ENCODE measurements around the gene EIF2AK3.
"Not testable (repeated sequence)": the region's sequence is repeated elsewhere in the genome, so short reads cannot be mapped to it uniquely, and the experiment has no call there.

The EIF2AK3 gene

DNA sequence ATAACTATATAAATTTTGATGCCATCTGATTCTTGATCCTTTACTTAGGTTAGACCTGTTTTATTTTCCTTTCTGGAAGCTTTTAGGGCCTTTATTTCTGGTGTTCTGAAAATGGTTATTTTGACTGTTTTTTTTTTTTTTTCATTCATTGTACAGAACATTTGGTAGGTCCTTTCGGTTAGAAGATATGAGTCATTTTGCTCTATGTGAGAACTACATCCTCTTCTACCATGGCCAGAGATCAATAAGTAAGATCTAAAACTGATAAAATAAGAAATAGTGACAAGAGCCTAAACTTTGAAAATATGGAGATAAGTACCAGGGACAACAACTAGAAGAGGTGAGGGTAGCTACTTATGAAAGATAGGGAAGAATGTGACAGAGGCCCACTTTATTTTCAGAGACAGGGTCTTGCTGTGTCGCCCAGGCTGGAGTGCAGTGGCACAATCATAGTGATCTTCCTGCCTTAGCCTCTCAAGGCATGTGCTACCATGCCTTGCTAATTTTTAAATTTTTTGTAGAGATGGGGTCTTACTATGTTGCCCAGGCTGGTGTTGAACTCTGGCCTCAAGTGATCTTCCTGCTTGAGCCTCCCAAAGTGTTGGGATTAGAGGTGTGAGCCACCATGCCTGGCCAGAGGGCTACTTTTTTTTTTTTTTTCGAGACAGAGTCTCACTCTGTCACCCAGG, 66.5 kb downstream of the EIF2AK3 start:
- Mint-ChIP-seq H3K27me3 (ENCODE audit: low read depth) (no peaks in the 10 kb centered on the region), H3K36me3 (ENCODE audit: low read depth) (peaks cover 28% of the 10 kb centered on the region), H3K27ac (peak overlapping the region; percentile 71), H3K4me1 (ENCODE audit: low read depth) (peaks cover 16% of the 10 kb centered on the region), H3K9me3 (no peaks in the 10 kb centered on the region), H3K4me3 (no peak overlapping the region)

GRCh38 chr2:88557290-88557689, 70.0 kb downstream of the EIF2AK3 start:
- H3K9me3 Mint-ChIP-seq = no peaks in the 10 kb centered on the region
- peaks cover 6% of the 10 kb centered on the region for H3K27me3 Mint-ChIP-seq (ENCODE audit: low read depth)
- H3K27ac Mint-ChIP-seq = no peak overlapping the region
- no peak overlapping the region for H3K4me3 Mint-ChIP-seq
- peaks cover 9% of the 10 kb centered on the region for H3K4me1 Mint-ChIP-seq (ENCODE audit: low read depth)
- H3K36me3 Mint-ChIP-seq (ENCODE audit: low read depth) = peaks cover 26% of the 10 kb centered on the region

DNA sequence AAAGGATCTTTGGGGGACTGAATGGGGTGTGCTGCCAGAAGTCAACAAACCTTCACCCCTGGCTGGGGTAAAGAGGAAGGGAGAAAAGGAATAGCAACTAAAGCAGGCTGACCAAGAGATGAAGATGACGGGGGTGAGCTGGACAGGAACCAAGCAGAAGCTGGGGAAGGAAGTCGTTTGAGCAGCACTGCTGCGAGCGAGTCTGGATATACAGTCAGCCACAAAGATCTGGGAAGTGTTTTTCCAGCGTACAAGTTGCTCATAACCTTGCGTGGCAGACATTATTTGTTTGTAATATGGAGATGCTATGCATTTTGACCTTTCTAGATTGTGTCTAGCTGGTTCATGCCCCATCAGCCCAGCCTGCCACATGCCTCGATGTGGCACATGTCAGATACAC, 71.2 kb downstream of the EIF2AK3 start:
- H3K27ac Mint-ChIP-seq = no peak overlapping the region
- no peaks in the 10 kb centered on the region for H3K9me3 Mint-ChIP-seq
- peaks cover 21% of the 10 kb centered on the region for H3K36me3 Mint-ChIP-seq (ENCODE audit: low read depth)
- H3K4me1 Mint-ChIP-seq (ENCODE audit: low read depth) = peaks cover 3% of the 10 kb centered on the region
- peaks cover 9% of the 10 kb centered on the region for H3K27me3 Mint-ChIP-seq (ENCODE audit: low read depth)
- no peak overlapping the region for H3K4me3 Mint-ChIP-seq

DNA sequence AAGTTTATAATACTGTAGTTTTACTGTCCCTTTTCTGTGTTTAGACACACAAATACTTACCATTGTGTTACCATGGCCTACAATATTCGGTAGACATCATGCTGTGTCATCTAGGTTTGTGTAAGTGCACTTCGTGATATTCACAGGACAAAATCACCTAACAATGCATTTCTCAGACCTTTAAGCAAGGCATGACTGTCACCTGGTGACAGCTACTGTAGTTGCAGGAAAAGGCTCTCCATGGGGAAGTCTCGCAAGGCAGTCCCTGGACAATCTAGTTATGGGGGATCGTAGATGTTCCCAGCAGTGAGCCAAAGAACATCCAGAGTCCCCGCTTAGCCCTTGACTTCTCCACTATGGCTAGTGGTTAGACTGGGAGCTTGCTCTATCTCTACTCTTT, 73.1 kb downstream of the EIF2AK3 start:
- no peak overlapping the region for H3K4me3 Mint-ChIP-seq
- H3K4me1 Mint-ChIP-seq (ENCODE audit: low read depth) = no peaks in the 10 kb centered on the region
- peaks cover 24% of the 10 kb centered on the region for H3K27me3 Mint-ChIP-seq (ENCODE audit: low read depth)
- no peak overlapping the region for H3K27ac Mint-ChIP-seq
- H3K36me3 Mint-ChIP-seq (ENCODE audit: low read depth) = peaks cover 10% of the 10 kb centered on the region
- H3K9me3 Mint-ChIP-seq = no peaks in the 10 kb centered on the region

DNA sequence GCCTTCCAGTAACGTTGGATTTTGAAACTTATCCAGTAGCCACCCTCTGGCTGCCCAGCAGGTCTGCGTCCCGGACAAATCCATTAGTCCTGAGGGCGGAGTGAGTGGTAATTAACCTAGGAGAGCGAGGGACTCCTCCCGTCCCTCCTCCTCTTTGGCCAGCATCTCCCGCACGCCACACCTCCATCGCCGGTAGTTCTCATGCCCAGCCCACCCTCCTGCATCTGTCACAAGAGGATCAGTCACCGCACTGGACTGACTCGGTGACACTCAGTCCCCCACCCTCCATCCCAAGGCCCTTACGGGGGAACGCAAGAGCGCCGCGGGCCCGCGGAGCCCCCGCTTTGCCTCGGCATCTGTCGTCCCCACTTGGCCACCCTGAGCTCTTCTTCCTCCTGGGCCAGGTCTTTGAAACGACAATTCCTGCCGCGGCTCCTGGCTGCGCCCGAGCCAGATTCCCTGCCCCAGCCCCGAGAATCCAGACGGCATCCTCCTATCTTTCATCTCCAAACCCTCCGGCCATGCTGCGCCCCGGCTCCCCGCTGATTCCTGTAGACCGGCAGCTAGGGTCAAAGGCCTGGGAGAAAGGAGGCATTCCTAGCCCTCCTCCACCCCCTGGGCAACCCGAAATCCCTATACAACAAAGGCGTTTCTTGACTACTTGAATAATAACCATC, 77.5 kb downstream of the EIF2AK3 start:
- Mint-ChIP-seq H3K27ac (no peak overlapping the region), H3K4me3 (no peak overlapping the region), H3K4me1 (ENCODE audit: low read depth) (no peaks in the 10 kb centered on the region), H3K36me3 (ENCODE audit: low read depth) (peaks cover 2% of the 10 kb centered on the region), H3K9me3 (no peaks in the 10 kb centered on the region), H3K27me3 (ENCODE audit: low read depth) (peaks cover 42% of the 10 kb centered on the region)

GRCh38 chr2:88546291-88546690, 81.0 kb downstream of the EIF2AK3 start:
- H3K9me3 Mint-ChIP-seq; H3K36me3 Mint-ChIP-seq (ENCODE audit: low read depth); H3K27ac Mint-ChIP-seq; H3K4me1 Mint-ChIP-seq (ENCODE audit: low read depth); H3K4me3 Mint-ChIP-seq: not testable (repeated sequence)
- H3K27me3 Mint-ChIP-seq (ENCODE audit: low read depth) = peaks cover 33% of the 10 kb centered on the region

DNA sequence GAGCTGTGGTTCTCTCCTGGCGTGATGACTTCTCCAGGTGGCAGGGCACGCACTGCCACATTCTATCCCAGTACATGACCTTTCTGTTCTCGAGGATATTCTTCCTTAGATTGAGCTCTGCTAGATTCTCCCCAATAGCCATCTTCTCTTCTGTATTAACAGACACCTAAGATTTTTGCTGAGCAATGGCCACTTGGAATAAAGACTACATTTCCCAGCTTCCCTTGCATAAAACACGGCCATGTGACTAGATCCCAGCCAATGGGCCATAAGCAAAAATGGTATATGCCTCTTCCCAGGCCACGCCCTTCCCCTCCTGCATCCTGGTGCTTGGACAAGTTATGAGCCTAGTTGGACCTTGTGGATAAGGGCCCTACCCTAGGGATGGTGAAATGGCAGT, 82.1 kb downstream of the EIF2AK3 start:
- Mint-ChIP-seq H3K27ac (no peak overlapping the region), H3K36me3 (ENCODE audit: low read depth) (no peaks in the 10 kb centered on the region), H3K4me1 (ENCODE audit: low read depth) (no peaks in the 10 kb centered on the region), H3K9me3 (peaks cover 3% of the 10 kb centered on the region), H3K27me3 (ENCODE audit: low read depth) (peaks cover 27% of the 10 kb centered on the region), H3K4me3 (no peak overlapping the region)

- Mint-ChIP-seq H3K27ac (no peak overlapping the region), H3K4me1 (ENCODE audit: low read depth) (no peaks in the 10 kb centered on the region), H3K9me3 (peaks cover 4% of the 10 kb centered on the region), H3K27me3 (ENCODE audit: low read depth) (peaks cover 14% of the 10 kb centered on the region), H3K36me3 (ENCODE audit: low read depth) (no peaks in the 10 kb centered on the region), H3K4me3 (no peak overlapping the region)
Measured at GRCh38 chr2:88543541-88544057, 83.7 kb downstream of the EIF2AK3 start.

- H3K36me3 Mint-ChIP-seq (ENCODE audit: low read depth) = no peaks in the 10 kb centered on the region
- peaks cover 8% of the 10 kb centered on the region for H3K9me3 Mint-ChIP-seq
- H3K27me3 Mint-ChIP-seq (ENCODE audit: low read depth) = peaks cover 6% of the 10 kb centered on the region
- H3K4me1 Mint-ChIP-seq (ENCODE audit: low read depth) = no peaks in the 10 kb centered on the region
- no peak overlapping the region for H3K4me3 Mint-ChIP-seq
- H3K27ac Mint-ChIP-seq = no peak overlapping the region
Measured at GRCh38 chr2:88542668-88543067, 84.6 kb downstream of the EIF2AK3 start.

GRCh38 chr2:88540346-88540745, 86.9 kb downstream of the EIF2AK3 start:
- peaks cover 8% of the 10 kb centered on the region for H3K9me3 Mint-ChIP-seq
- H3K27ac Mint-ChIP-seq = no peak overlapping the region
- no peaks in the 10 kb centered on the region for H3K4me1 Mint-ChIP-seq (ENCODE audit: low read depth)
- no peaks in the 10 kb centered on the region for H3K36me3 Mint-ChIP-seq (ENCODE audit: low read depth)
- H3K4me3 Mint-ChIP-seq = no peak overlapping the region
- no peaks in the 10 kb centered on the region for H3K27me3 Mint-ChIP-seq (ENCODE audit: low read depth)

DNA sequence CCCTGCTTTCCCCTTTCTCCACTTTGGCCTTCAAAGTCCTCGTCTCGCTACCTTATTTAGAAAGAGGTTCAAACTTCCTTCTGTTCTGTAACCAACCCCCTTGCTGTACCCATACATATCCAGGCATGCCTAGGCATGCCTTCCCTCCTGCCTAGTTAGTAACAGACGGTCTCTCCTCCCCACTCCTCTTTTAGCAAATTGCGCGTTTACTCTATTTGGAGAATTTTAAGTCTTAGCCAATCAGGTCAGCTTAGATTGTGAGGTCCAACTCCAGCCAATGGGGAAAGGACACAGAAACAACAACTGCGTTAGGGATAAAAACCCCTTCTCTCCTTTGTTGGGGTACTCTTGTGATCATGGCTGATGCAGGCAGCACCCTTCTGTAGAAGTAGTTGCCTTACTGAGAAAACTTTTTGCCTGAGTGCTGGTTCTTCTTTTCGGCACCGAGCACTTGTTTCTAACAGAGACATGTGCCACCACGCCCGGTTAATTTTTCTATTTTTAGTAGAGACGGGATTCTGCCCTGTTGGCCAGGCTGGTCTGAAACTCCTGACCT, 88.8 kb downstream of the EIF2AK3 start:
- no peaks in the 10 kb centered on the region for H3K27me3 Mint-ChIP-seq (ENCODE audit: low read depth)

DNA sequence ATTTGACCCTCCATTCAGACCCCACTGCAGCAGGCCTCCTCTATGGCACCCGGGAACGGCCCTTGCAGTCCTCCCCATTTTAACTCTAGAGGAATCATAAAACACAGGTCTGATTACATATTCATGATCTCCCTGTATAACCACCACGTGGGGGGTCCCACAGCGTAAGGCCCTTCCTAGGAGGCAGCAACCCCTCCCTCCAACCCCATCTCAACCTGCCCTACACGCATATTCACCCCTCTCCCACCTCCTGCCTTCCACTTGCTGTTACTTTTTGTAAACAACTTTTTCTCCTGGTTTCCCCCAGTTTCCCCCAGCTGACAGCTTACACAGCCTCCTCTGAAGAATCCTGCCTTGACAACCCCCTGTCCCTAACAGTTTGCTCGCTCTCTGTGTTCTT, 89.6 kb downstream of the EIF2AK3 start:
- Mint-ChIP-seq H3K4me3 (no peak overlapping the region), H3K27ac (no peak overlapping the region), H3K27me3 (ENCODE audit: low read depth) (no peaks in the 10 kb centered on the region), H3K36me3 (ENCODE audit: low read depth) (no peaks in the 10 kb centered on the region), H3K9me3 (peaks cover 8% of the 10 kb centered on the region), H3K4me1 (ENCODE audit: low read depth) (no peaks in the 10 kb centered on the region)

More for the DNA sequence above, 88.8 kb downstream of the EIF2AK3 start:
- peaks cover 8% of the 10 kb centered on the region for H3K9me3 Mint-ChIP-seq
- H3K27ac Mint-ChIP-seq = no peak overlapping the region
- H3K36me3 Mint-ChIP-seq (ENCODE audit: low read depth) = no peaks in the 10 kb centered on the region
- H3K4me3 Mint-ChIP-seq = no peak overlapping the region
- no peaks in the 10 kb centered on the region for H3K4me1 Mint-ChIP-seq (ENCODE audit: low read depth)

DNA sequence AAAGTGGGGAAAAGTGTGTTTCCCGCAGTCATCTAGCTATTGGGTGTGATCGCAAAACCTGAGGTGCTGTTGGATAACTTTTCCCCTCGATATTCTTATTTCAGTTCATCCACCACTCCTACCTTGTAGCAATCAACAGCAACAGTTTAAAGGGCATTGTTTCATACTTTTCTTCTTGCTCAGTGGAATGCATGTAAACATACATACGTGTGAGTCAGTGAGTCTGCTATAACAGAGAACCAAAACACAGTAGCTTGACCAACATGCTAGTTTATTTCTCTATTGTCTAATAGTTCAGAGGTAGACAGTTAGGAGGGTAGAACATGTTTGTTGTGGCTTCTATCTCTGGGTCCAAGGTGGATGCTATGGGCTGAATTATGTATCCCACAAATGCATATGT, 97.2 kb downstream of the EIF2AK3 start:
- no peak overlapping the region for H3K27ac Mint-ChIP-seq
- H3K27me3 Mint-ChIP-seq (ENCODE audit: low read depth) = no peaks in the 10 kb centered on the region
- H3K4me1 Mint-ChIP-seq (ENCODE audit: low read depth) = no peaks in the 10 kb centered on the region
- H3K36me3 Mint-ChIP-seq (ENCODE audit: low read depth) = no peaks in the 10 kb centered on the region
- no peak overlapping the region for H3K4me3 Mint-ChIP-seq
- no peaks in the 10 kb centered on the region for H3K9me3 Mint-ChIP-seq

DNA sequence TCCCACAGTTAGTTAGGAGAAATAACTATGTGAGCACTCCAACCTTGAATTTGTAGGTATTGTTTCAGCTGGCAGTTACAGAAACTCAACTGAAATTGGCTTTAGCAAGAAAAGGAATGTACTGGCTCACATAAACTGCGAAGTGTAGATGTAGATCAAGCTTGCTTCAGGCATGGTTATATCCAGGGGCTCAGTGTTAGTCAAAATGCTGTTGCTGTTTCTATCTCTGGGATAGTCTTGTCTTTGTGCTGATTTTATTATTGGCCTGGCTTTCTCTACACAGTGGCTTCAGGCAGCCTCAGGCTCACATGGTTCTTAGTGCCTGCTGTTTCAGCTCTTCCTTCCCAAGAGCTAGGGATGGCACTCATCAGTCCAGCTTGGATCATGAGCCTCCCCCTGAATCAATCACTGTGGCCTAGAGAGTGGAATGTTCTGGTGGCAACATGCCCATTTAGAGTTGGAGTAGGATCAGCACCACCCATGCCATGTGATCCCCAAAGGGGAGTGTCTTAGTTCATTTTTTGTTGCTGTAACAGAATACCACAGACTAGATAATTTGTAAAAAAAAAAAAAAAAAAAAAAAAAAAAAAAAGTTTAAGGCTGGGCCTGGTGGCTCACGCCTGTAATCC, 105.7 kb downstream of the EIF2AK3 start:
- Mint-ChIP-seq H3K9me3 (no peaks in the 10 kb centered on the region), H3K27ac (no peak overlapping the region), H3K4me3 (no peak overlapping the region)

GRCh38 chr2:88517759-88518201, 109.5 kb downstream of the EIF2AK3 start:
- no peak overlapping the region for H3K4me3 Mint-ChIP-seq
- no peaks in the 10 kb centered on the region for H3K4me1 Mint-ChIP-seq (ENCODE audit: low read depth)
- peaks cover 11% of the 10 kb centered on the region for H3K27me3 Mint-ChIP-seq (ENCODE audit: low read depth)
- H3K9me3 Mint-ChIP-seq = no peaks in the 10 kb centered on the region
- H3K36me3 Mint-ChIP-seq (ENCODE audit: low read depth) = no peaks in the 10 kb centered on the region
- no peak overlapping the region for H3K27ac Mint-ChIP-seq

More for the DNA sequence above, 105.7 kb downstream of the EIF2AK3 start:
- Mint-ChIP-seq H3K36me3 (ENCODE audit: low read depth) (no peaks in the 10 kb centered on the region), H3K27me3 (ENCODE audit: low read depth) (peaks cover 11% of the 10 kb centered on the region), H3K4me1 (ENCODE audit: low read depth) (no peaks in the 10 kb centered on the region)

All from T-helper 1 cell treated with Interleukin-12 subunit alpha and Interleukin-12 subunit beta and Interleukin-4 antibody, amounts not matched to agents 30 μg/mL and 1 μg/mL, for 36 hours (primary cell).